K562 (cell line): ENCODE results near the gene HNF4A. TPM values are rescaled to one million over a fixed set of nuclear protein-coding genes. Genes with fewer than 3 reads are reported as not detected.

ENCODE experiments used
- ATAC-seq: fragments of 200-7000 bp; cut with Tn5 transposase; 3 replicates; pipeline ENCODE4 v1.9.1; 2020; ENCODE audit warnings: moderate library complexity
- BruUV-seq: library from RNA; stranded (reverse); fragments of 400-500 nt; replicated peaks from 2 replicates; lab custom pipeline; 2021; lab: Mats Ljungman, UMichigan
- CTCF ChIA-PET: fragments of 300-600 bp; formaldehyde crosslinking; extraction: SDS; loops from one replicate; lab custom pipeline; 2021; ENCODE audit warnings: low intra/inter-chr PET ratio; lab: Yijun Ruan, JAX
- POLR2A ChIA-PET: fragments of 300-600, 350-650 bp; sonication (Branson Sonifier 250); formaldehyde crosslinking; extraction: SDS; loops from one replicate; lab custom pipeline; 2021; ENCODE audit warnings: antibody characterized with exemption, inconsistent platforms; lab: Yijun Ruan, JAX
- DNase-seq, 4 experiments: peaks; one replicate each; pipeline versions ENCODE4 v3.0.0 to v3.0.0-alpha.2; 2011 to 2018; ENCODE audit warnings: low spot score in 3 of 4, mixed read lengths in 3 of 4; ENCODE audit errors: extremely low read depth in 1 of 4
- FAIRE-seq: peaks from 2 replicates; lab custom pipeline; 2011; peaks lifted over from hg19 to GRCh38; lab: Jason Lieb, UNC
- H2AFZ ChIP-seq: 2 replicates; pipeline ENCODE4 v1.6.0; 2011; ENCODE audit warnings: low read depth, low read length, control low read depth, inconsistent platforms
- H3K27ac ChIP-seq: fragments of 200-600 bp; 3 replicates; pipeline ENCODE4 v1.8.0; 2011; ENCODE audit warnings: low read depth, mild to moderate bottlenecking, control low read depth, inconsistent platforms, low read length, moderate library complexity, mixed read lengths; ENCODE audit errors: extremely low read depth
- H3K27me3 ChIP-seq, 2 experiments: fragments of 300-600 bp in 1 of 2; 2 replicates in 1 of 2; 3 replicates in 1 of 2; pipeline versions ENCODE4 v1.6.0 to v1.8.0; 2011; ENCODE audit warnings: inconsistent platforms in 2 of 2, low read length in 2 of 2, mild to moderate bottlenecking in 1 of 2, mixed read lengths in 1 of 2, moderate library complexity in 1 of 2; ENCODE audit not compliant: control insufficient read depth in 2 of 2, insufficient read depth in 2 of 2
- H3K36me3 ChIP-seq: fragments of 300-600 bp; 3 replicates; pipeline ENCODE4 v1.8.0; 2011; ENCODE audit warnings: mild to moderate bottlenecking, low read length, inconsistent platforms; ENCODE audit not compliant: control insufficient read depth, insufficient read depth
- H3K4me1 ChIP-seq, 2 experiments: fragments of 200-600 bp in 1 of 2; replicated peaks in 1 of 2; 2 replicates in 1 of 2; 3 replicates in 1 of 2; pipeline versions ENCODE4 v1.5.1 to v1.8.0; 2011; ENCODE audit warnings: inconsistent platforms in 2 of 2, low read length in 2 of 2, mild to moderate bottlenecking in 1 of 2, mixed read lengths in 1 of 2, moderate library complexity in 1 of 2; ENCODE audit not compliant: control insufficient read depth in 2 of 2, insufficient read depth in 2 of 2
- H3K4me2 ChIP-seq: 2 replicates; pipeline ENCODE4 v1.6.1; 2011; ENCODE audit warnings: low read length, control low read depth, inconsistent platforms, mixed read lengths; ENCODE audit not compliant: insufficient read depth
- H3K4me3 ChIP-seq: fragments of 200-600 bp; sonication (generic), shearing (Covaris generic); 2 replicates; pipeline ENCODE4 v1.5.1; 2016; ENCODE audit warnings: control low read depth, inconsistent platforms
- H3K79me2 ChIP-seq: fragments of 200-600 bp; 3 replicates; pipeline ENCODE4 v1.8.0; 2011; ENCODE audit warnings: low read length, inconsistent platforms; ENCODE audit not compliant: control insufficient read depth, insufficient read depth
- H3K9ac ChIP-seq, 2 experiments: 2 replicates each; pipeline versions ENCODE4 v1.6.0 to v1.6.1; 2011; ENCODE audit warnings: low read depth in 2 of 2, low read length in 2 of 2, control low read depth in 1 of 2, inconsistent platforms in 1 of 2, mild to moderate bottlenecking in 1 of 2, mixed read lengths in 1 of 2; ENCODE audit not compliant: insufficient read depth in 1 of 2
- H3K9me1 ChIP-seq: one replicate; pipeline ENCODE4 v1.6.0; 2011; ENCODE audit warnings: inconsistent platforms, mild to moderate bottlenecking, low read length, moderate library complexity; ENCODE audit not compliant: control insufficient read depth, insufficient read depth
- H3K9me3 ChIP-seq: replicated peaks from 2 replicates; pipeline ENCODE4 v1.5.1; 2011; ENCODE audit warnings: low read depth, low read length, inconsistent platforms; ENCODE audit not compliant: control insufficient read depth, insufficient read depth
- H4K20me1 ChIP-seq: replicated peaks from 2 replicates; pipeline ENCODE4 v1.6.1; 2011; ENCODE audit warnings: low read length, inconsistent platforms, mixed read lengths; ENCODE audit not compliant: control insufficient read depth, insufficient read depth
- AFF4 ChIP-seq: sonication (generic); formaldehyde crosslinking; IDR thresholded peaks from 2 replicates; pipeline ENCODE4 v1.8.0; 2023; ENCODE audit warnings: mild to moderate bottlenecking, missing genetic modification reagents
- HEY1 ChIP-seq: fragments of 250-450 bp; sonication (Bioruptor Pico); IDR thresholded peaks from 2 replicates; pipeline ENCODE4 v1.5.0; 2020; ENCODE audit warnings: mild to moderate bottlenecking, moderate library complexity, borderline replicate concordance
- NR2F6 ChIP-seq: fragments of 450-650 bp; formaldehyde crosslinking; IDR thresholded peaks from 2 replicates; pipeline ENCODE4 v1.4.0; 2020; ENCODE audit warnings: mild to moderate bottlenecking
- RAD51 ChIP-seq: fragments of 450-650 bp; IDR thresholded peaks from 2 replicates; pipeline ENCODE4 v1.7.1; 2016; ENCODE audit warnings: low read depth, mild to moderate bottlenecking, borderline replicate concordance
- REST ChIP-seq, 2 experiments: fragments of 450-650 bp; formaldehyde crosslinking in 1 of 2; IDR thresholded peaks; 2 replicates each; pipeline versions ENCODE4 v1.4.0 to v1.6.1; 2014 to 2020; ENCODE audit warnings: mild to moderate bottlenecking in 2 of 2, borderline replicate concordance in 1 of 2, low read depth in 1 of 2
- TAF7 ChIP-seq: fragments of 450-650 bp; IDR thresholded peaks from 2 replicates; pipeline ENCODE4 v1.6.1; 2016; ENCODE audit warnings: missing genetic modification characterization, missing compliant biosample characterization
- TCFL5 ChIP-seq: fragments of 250-450 bp; sonication (Bioruptor Pico); conservative IDR thresholded peaks from 2 replicates; pipeline ENCODE4 v1.6.1; 2021; ENCODE audit warnings: mild to moderate bottlenecking, moderate library complexity, matching md5 sums
- TRIM24 ChIP-seq, 2 experiments: fragments of 450-650 bp; IDR thresholded peaks; 2 replicates each; pipeline ENCODE4 v1.6.1; 2016
- ZNF740 ChIP-seq, 3 experiments: fragments of 200-800 bp in 1 of 3; sonication (Bioruptor generic) in 1 of 3; sonication (generic) in 1 of 3; formaldehyde crosslinking in 1 of 3; IDR thresholded peaks; 2 replicates each; pipeline versions ENCODE4 v1.6.1 to v1.8.0; 2016 to 2022; ENCODE audit warnings: mild to moderate bottlenecking in 2 of 3, missing compliant biosample characterization in 2 of 3, missing genetic modification characterization in 2 of 3, missing genetic modification reagents in 1 of 3
- WGBS: fragments of 100-300 bp; shearing (Covaris generic); methylation state at CpG from one replicate; pipeline ENCODE4 v1.1.6; 2016; ENCODE audit warnings: low coverage, mixed read lengths; ENCODE audit not compliant: insufficient coverage; ENCODE audit errors: missing lambda C conversion rate; 5-methylcytosine and 5-hydroxymethylcytosine counted together
- in situ Hi-C: fragments of 300-500 bp; cut with MboI; formaldehyde crosslinking; loops from 4 replicates; pipeline ENCODE4 v1.15.0; 2018; ENCODE audit warnings: inconsistent platforms, mixed read lengths
- intact Hi-C: fragments of 100-400 bp; cut with micrococcal nuclease; formaldehyde crosslinking; loops from 2 replicates; pipeline ENCODE4 v1.14.2; 2022
- polyA plus RNA-seq, 8 experiments: library from polyadenylated mRNA; depleted of rRNA in 4 of 8; stranded (reverse) in 5 of 8; unstranded in 3 of 8; fragments of >200 nt; fragmentation: Nextera tagmentation in 2 of 8; fragmentation: Illumina TruSeq in 1 of 8; extraction: Ambion mirVana in 2 of 8; extraction: Trizol in 1 of 8; gene quantifications; 2 replicates each; pipeline versions ENCODE4 v1.2.1 to v1.2.3, GENCODE V29; 2011 to 2014; ENCODE audit warnings: inconsistent platforms in 1 of 8, missing spikeins in 1 of 8
- total RNA-seq, 7 experiments: library from RNA; depleted of rRNA in 6 of 7; stranded (reverse); fragments of >200 nt in 6 of 7; fragmentation: Illumina TruSeq in 2 of 7; extraction: Trizol in 2 of 7; gene quantifications; 2 replicates each; pipeline versions ENCODE4 v1.2.1 to v1.2.3, GENCODE V29; 2011 to 2021; ENCODE audit warnings: low replicate concordance in 1 of 7

HNF4A gene
- total and polyA plus RNA-seq, 9 of the 15 experiments (the other 6 are each of a cell fraction or from before 2014, with no cell fraction given): 0.03 to 0.27 (median 0.08) TPM; not detected in 5

- peaks cover 12 to 33% of the 10 kb centered on the region in 2 experiments for H3K27me3 ChIP-seq
- BruUV-seq: no TSS peak
- no peaks in the 10 kb centered on the region for H3K36me3 ChIP-seq
- FAIRE-seq (no peak), ATAC-seq (no peak), DNase-seq (no peak)
- H3K79me2 ChIP-seq: no peaks in the 10 kb centered on the region
- intact Hi-C loops (no loop called here), in situ Hi-C loops (no loop called here)
- no peak overlapping the region for H3K27ac ChIP-seq
- H3K9ac ChIP-seq: no peak overlapping the region
- H3K9me1 ChIP-seq: no peaks in the 10 kb centered on the region
- H2AFZ ChIP-seq: no peak overlapping the region
- peaks cover 0 to 9% of the 10 kb centered on the region in 2 experiments; a peak in 2 of 5 replicates for H3K4me1 ChIP-seq
- no peak overlapping the region for H3K4me2 ChIP-seq
- ChIA-PET POLR2A (no interaction called here), CTCF (no interaction called here)
- H4K20me1 ChIP-seq: no peaks in the 10 kb centered on the region; the same call in 1 of the 2 replicates
- no peaks in the 10 kb centered on the region for H3K9me3 ChIP-seq
- no peak overlapping the region for H3K4me3 ChIP-seq
- WGBS: 27% methylated on average over 14 of the region's 14 CpGs
- TF ChIP-seq ZNF740 (CRISPR knock-in tag; IDR thresholded peaks at IDR 0.05): no peak
- TF ChIP-seq ZNF740 (tag; IDR thresholded peaks at IDR 0.05): no peak
- no peak for TF ChIP-seq TRIM24 (IDR thresholded peaks at IDR 0.05)
- no peak for TF ChIP-seq TAF7 (tag)
- no peak for TF ChIP-seq RAD51
- TF ChIP-seq NR2F6 (CRISPR knock-in tag): no peak
- no peak for TF ChIP-seq AFF4 (CRISPR knock-in tag)
- TF ChIP-seq HEY1 (CRISPR knock-in tag): no peak
- no peak for TF ChIP-seq TCFL5
- TF ChIP-seq REST (IDR thresholded peaks at IDR 0.05; ENCODE audit: borderline replicate concordance): no peak
- no peak for TF ChIP-seq REST (CRISPR knock-in tag; IDR thresholded peaks at IDR 0.05; ENCODE audit: low read depth)
Measured at GRCh38 chr20:44356353-44356723, 839 bp downstream of the HNF4A start.
